ENCODE data around the gene HIPK2. TPM values are rescaled to one million over a fixed set of nuclear protein-coding genes. Genes with fewer than 3 reads are reported as not detected.
A peak's percentile ranks its signal among the peaks of the same experiment; 100 is the strongest.

The HIPK2 gene
- total and polyA plus RNA-seq, 3 experiments from 2014 or later = 1.7 to 22.7 (median 21.2) TPM

DNA sequence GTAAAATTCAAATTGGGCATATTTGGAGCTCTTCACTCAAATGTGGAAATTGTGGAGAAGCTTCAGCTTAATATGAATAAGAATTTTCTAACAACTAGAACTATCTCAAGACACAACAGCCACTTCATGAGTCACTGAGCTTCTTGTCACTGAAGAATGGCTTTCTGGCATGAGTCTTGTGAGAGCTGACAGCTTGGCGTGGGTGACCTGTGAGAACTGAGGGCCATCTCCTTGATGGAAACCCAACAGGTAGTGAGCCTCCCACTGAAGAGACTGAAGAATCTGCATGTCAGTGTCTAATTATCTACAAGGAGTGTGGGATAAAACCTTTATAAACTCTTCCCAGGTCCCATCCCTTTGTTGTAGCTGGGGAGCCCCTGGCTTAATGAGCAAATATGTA, 188.3 kb downstream of the HIPK2 start:
- no peak overlapping the region for H3K4me3 ChIP-seq (ENCODE audit: low read length)
- no peaks in the 10 kb centered on the region for H3K9me3 ChIP-seq (ENCODE audit: low read length)
- Mint-ChIP-seq H3K36me3 (peaks cover 16 to 76% (median 22%) of the 10 kb centered on the region in 3 donors), H3K9me3 (no peaks in the 10 kb centered on the region), H3K4me3 (no peak overlapping the region), H3K4me1 (no peaks in the 10 kb centered on the region), H3K27ac (peak overlapping the region in 1 of 8 donors; percentile 34), H3K27me3 (no peaks in the 10 kb centered on the region)
- H3K27me3 ChIP-seq (ENCODE audit: insufficient read depth, low read length, poor library complexity, severe bottlenecking) = no peaks in the 10 kb centered on the region
- H3K4me1 ChIP-seq (ENCODE audit: insufficient read depth, low read length) = no peaks in the 10 kb centered on the region
- H3K27ac ChIP-seq (ENCODE audit: low read depth, low read length) = no peak overlapping the region
- peaks cover 23% of the 10 kb centered on the region for H3K36me3 ChIP-seq (ENCODE audit: insufficient read depth, low read length)
- DNase-seq = no peak
- CTCF ChIA-PET = interaction anchor here (0.9 to 2.9 kb wide), 3 partner anchors 16 to 158 kb away, joined by 3 to 6 read pairs (median 3); no protein-coding TSS in a partner anchor
- POLR2A ChIA-PET = interaction anchor here (0.7 kb wide), 1 partner anchor 38 kb away, joined by 3 read pairs; no protein-coding TSS in a partner anchor

GRCh38 chr7:139588632-139589031, 189.2 kb downstream of the HIPK2 start:
- Mint-ChIP-seq H3K36me3 (peaks cover 11 to 74% (median 16%) of the 10 kb centered on the region in 3 donors), H3K4me1 (peaks cover 0 to 3% (median 0%) of the 10 kb centered on the region in 3 donors), H3K4me3 (no peak overlapping the region), H3K27ac (peak overlapping the region in 1 of 8 donors; percentile 50), H3K27me3 (no peaks in the 10 kb centered on the region), H3K9me3 (no peaks in the 10 kb centered on the region)
- no peak for DNase-seq
- no peak overlapping the region for H3K4me3 ChIP-seq (ENCODE audit: low read length)
- H3K36me3 ChIP-seq (ENCODE audit: insufficient read depth, low read length) = peaks cover 21% of the 10 kb centered on the region
- ChIA-PET POLR2A (no interaction called here), CTCF (interaction anchor here (1.0 to 2.9 kb wide), 2 partner anchors 17 to 158 kb away, joined by 3 to 6 read pairs; no protein-coding TSS in a partner anchor)
- H3K27me3 ChIP-seq (ENCODE audit: insufficient read depth, low read length, poor library complexity, severe bottlenecking) = no peaks in the 10 kb centered on the region
- no peaks in the 10 kb centered on the region for H3K9me3 ChIP-seq (ENCODE audit: low read length)
- no peaks in the 10 kb centered on the region for H3K4me1 ChIP-seq (ENCODE audit: insufficient read depth, low read length)
- no peak overlapping the region for H3K27ac ChIP-seq (ENCODE audit: low read depth, low read length)

DNA sequence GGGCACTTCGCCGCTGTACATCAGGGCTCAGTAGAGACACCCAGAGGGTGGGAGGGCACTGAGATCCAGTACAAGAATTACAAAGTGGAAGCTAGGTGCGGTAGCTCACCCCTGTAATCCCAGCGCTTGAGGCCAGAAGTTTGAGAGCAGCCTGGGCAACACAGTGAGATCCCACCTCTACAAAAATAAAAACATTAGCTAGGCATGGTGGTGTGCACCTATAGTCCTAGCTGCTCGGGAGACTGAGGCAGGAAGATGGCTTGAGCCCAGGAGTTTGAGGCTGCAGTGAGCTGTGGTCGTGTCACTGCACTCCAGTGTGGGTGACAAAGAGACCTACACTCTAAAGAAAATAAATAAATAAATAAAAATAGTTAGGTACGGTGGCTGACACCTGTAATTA, 190.3 kb downstream of the HIPK2 start:
- Histone ChIP-seq H3K4me3 (ENCODE audit: low read length) (no peak overlapping the region), H3K36me3 (ENCODE audit: insufficient read depth, low read length) (peaks cover 20% of the 10 kb centered on the region), H3K27ac (ENCODE audit: low read depth, low read length) (no peak overlapping the region), H3K27me3 (ENCODE audit: insufficient read depth, low read length, poor library complexity, severe bottlenecking) (no peaks in the 10 kb centered on the region), H3K4me1 (ENCODE audit: insufficient read depth, low read length) (no peaks in the 10 kb centered on the region), H3K9me3 (ENCODE audit: low read length) (no peaks in the 10 kb centered on the region)
- Mint-ChIP-seq H3K27ac (no peak overlapping the region), H3K4me3 (no peak overlapping the region), H3K4me1 (peaks cover 3 to 6% (median 5%) of the 10 kb centered on the region in 3 donors), H3K36me3 (peaks cover 11 to 75% (median 13%) of the 10 kb centered on the region in 3 donors), H3K9me3 (no peaks in the 10 kb centered on the region), H3K27me3 (no peaks in the 10 kb centered on the region)
- no peak for DNase-seq
- CTCF ChIA-PET = interaction anchor here (2.9 kb wide), 1 partner anchor 18 kb away, joined by 6 read pairs; no protein-coding TSS in a partner anchor
- POLR2A ChIA-PET = no interaction called here

DNA sequence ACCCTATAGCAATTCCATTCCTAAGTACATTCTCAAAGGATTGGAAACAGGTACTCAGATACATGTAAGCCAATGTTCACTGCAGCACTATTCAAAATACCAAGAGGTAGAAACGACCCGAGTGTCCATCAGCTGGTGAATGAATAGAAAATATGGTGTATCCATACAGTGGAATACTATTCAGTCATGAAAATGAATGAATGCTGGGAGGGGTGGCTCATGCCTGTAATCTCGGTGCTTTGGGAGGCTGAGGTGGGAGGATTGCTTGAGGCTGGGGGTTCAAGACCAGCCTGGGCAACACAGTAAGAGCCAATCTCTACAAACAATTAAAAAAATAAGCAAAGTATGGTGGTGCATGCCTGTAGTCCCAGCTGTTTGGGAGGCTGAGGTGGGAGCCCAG, 191.5 kb downstream of the HIPK2 start:
- H3K27ac ChIP-seq (ENCODE audit: low read depth, low read length) = no peak overlapping the region
- Mint-ChIP-seq H3K27ac (no peak overlapping the region), H3K36me3 (peaks cover 10 to 75% (median 11%) of the 10 kb centered on the region in 3 donors), H3K4me1 (peaks cover 3 to 6% (median 5%) of the 10 kb centered on the region in 3 donors), H3K4me3 (no peak overlapping the region), H3K9me3 (no peaks in the 10 kb centered on the region), H3K27me3 (no peaks in the 10 kb centered on the region)
- H3K4me3 ChIP-seq (ENCODE audit: low read length) = no peak overlapping the region
- no peaks in the 10 kb centered on the region for H3K27me3 ChIP-seq (ENCODE audit: insufficient read depth, low read length, poor library complexity, severe bottlenecking)
- CTCF ChIA-PET = no interaction called here
- POLR2A ChIA-PET = no interaction called here
- H3K4me1 ChIP-seq (ENCODE audit: insufficient read depth, low read length) = no peaks in the 10 kb centered on the region
- H3K36me3 ChIP-seq (ENCODE audit: insufficient read depth, low read length) = peaks cover 17% of the 10 kb centered on the region
- no peak for DNase-seq
- H3K9me3 ChIP-seq (ENCODE audit: low read length) = no peaks in the 10 kb centered on the region

DNA sequence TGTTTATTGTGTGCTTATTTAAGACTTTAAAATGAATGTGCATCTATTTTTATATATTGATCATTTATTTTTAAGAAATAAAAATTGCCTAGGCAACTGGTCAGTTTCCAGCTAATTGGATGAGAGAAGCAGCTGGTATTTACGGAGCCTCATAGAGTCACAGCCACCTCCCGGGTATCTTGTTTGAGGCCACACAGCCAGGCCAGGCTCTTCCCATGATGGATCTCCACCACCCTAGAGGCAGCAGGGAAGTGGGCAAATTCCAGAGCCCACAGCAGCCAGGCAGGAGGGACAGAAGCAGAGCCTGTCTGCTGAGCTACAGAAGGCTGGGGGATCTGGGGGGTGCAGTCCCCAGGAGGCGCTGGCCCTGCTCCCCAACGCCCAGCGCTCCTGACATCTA, 192.8 kb downstream of the HIPK2 start:
- H3K27me3 Mint-ChIP-seq = no peaks in the 10 kb centered on the region
- H3K4me1 Mint-ChIP-seq = peaks cover 3 to 6% (median 5%) of the 10 kb centered on the region in 3 donors
- ChIA-PET POLR2A (no interaction called here), CTCF (interaction anchor here (1.0 to 1.5 kb wide), 2 partner anchors 19 to 76 kb away, joined by 3 read pairs; no protein-coding TSS in a partner anchor)
- H3K27ac Mint-ChIP-seq = no peak overlapping the region
- Histone ChIP-seq H3K4me3 (ENCODE audit: low read length) (no peak overlapping the region), H3K27ac (ENCODE audit: low read depth, low read length) (no peak overlapping the region), H3K9me3 (ENCODE audit: low read length) (no peaks in the 10 kb centered on the region), H3K36me3 (ENCODE audit: insufficient read depth, low read length) (peaks cover 18% of the 10 kb centered on the region), H3K27me3 (ENCODE audit: insufficient read depth, low read length, poor library complexity, severe bottlenecking) (no peaks in the 10 kb centered on the region), H3K4me1 (ENCODE audit: insufficient read depth, low read length) (no peaks in the 10 kb centered on the region)
- H3K4me3 Mint-ChIP-seq = no peak overlapping the region
- no peaks in the 10 kb centered on the region for H3K9me3 Mint-ChIP-seq
- DNase-seq = no peak
- H3K36me3 Mint-ChIP-seq = peaks cover 8 to 79% (median 11%) of the 10 kb centered on the region in 3 donors

GRCh38 chr7:139583826-139584553, 193.8 kb downstream of the HIPK2 start:
- no peaks in the 10 kb centered on the region for H3K9me3 ChIP-seq (ENCODE audit: low read length)
- Mint-ChIP-seq H3K4me1 (peaks cover 3 to 6% (median 5%) of the 10 kb centered on the region in 3 donors), H3K9me3 (no peaks in the 10 kb centered on the region), H3K27me3 (no peaks in the 10 kb centered on the region), H3K27ac (peak overlapping the region in 1 of 8 donors; percentile 75), H3K4me3 (no peak overlapping the region), H3K36me3 (peaks cover 11 to 76% (median 11%) of the 10 kb centered on the region in 3 donors)
- no peak overlapping the region for H3K4me3 ChIP-seq (ENCODE audit: low read length)
- ChIA-PET POLR2A (no interaction called here), CTCF (interaction anchor here (1.0 to 1.5 kb wide), 2 partner anchors 17 to 75 kb away, joined by 3 read pairs; no protein-coding TSS in a partner anchor)
- no peaks in the 10 kb centered on the region for H3K27me3 ChIP-seq (ENCODE audit: insufficient read depth, low read length, poor library complexity, severe bottlenecking)
- no peak for DNase-seq
- no peak overlapping the region for H3K27ac ChIP-seq (ENCODE audit: low read depth, low read length)
- H3K4me1 ChIP-seq (ENCODE audit: insufficient read depth, low read length) = no peaks in the 10 kb centered on the region
- H3K36me3 ChIP-seq (ENCODE audit: insufficient read depth, low read length) = peaks cover 18% of the 10 kb centered on the region

DNA sequence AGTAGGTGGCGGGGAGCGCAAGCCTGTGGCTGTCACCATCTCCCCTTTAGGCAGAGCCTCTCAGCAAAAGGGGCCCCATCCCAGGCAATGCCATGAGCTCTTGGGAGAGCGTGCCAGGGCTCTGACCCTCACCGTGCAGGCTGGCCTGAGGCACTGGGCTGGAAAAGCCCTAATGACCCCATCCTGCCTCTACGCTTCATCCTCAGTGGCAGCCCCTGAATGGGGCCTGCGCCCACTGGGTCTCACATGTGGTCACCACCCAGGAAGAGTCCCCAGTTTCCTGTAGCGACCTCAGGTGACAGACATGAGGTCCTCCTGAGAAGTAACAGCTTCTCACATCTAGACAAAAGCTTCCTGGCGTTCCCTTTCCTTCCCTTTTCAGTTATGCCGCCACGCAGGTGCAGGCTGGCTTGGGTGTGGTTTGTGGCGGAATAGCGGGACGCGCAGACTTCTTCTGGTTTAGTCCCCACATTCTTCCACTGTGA, 195.1 kb downstream of the HIPK2 start:
- CTCF ChIA-PET = no interaction called here
- Mint-ChIP-seq H3K27me3 (no peaks in the 10 kb centered on the region), H3K9me3 (no peaks in the 10 kb centered on the region), H3K36me3 (peaks cover 11 to 76% (median 13%) of the 10 kb centered on the region in 3 donors), H3K4me3 (no peak overlapping the region), H3K27ac (no peak overlapping the region), H3K4me1 (peaks cover 3 to 6% (median 5%) of the 10 kb centered on the region in 3 donors)
- Histone ChIP-seq H3K4me3 (ENCODE audit: low read length) (no peak overlapping the region), H3K9me3 (ENCODE audit: low read length) (no peaks in the 10 kb centered on the region), H3K4me1 (ENCODE audit: insufficient read depth, low read length) (no peaks in the 10 kb centered on the region), H3K27me3 (ENCODE audit: insufficient read depth, low read length, poor library complexity, severe bottlenecking) (no peaks in the 10 kb centered on the region), H3K36me3 (ENCODE audit: insufficient read depth, low read length) (peaks cover 18% of the 10 kb centered on the region), H3K27ac (ENCODE audit: low read depth, low read length) (no peak overlapping the region)
- POLR2A ChIA-PET = no interaction called here
- no peak for DNase-seq

DNA sequence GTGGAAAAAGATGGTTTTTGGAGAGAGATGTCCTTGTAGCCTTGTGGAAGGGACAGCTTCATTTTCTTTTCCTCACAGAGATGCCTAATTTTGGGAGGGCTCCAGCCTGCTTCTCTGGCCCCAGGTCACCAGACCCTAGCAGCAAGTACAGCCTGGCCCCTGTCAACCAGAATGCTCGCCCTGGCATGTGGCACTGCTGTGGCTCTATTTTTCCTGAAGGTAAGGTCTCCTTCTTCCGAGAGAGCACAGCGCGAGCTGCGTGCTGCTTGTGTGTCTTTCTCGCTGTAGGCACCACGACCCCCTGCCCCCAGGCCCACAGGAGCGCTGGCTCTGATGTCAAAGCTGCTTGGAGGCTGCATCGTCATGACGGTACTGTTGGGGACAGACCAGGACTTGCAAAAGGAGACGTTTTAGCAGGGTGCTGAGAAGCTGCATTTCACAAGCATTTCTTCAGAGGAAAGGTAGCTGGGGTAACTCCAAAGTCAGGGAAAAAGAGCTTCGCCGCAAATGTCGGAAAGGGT, 195.6 kb downstream of the HIPK2 start:
- Mint-ChIP-seq H3K4me1 (peaks cover 3 to 6% (median 5%) of the 10 kb centered on the region in 3 donors), H3K27me3 (no peaks in the 10 kb centered on the region), H3K4me3 (no peak overlapping the region), H3K27ac (no peak overlapping the region), H3K36me3 (peaks cover 11 to 77% (median 15%) of the 10 kb centered on the region in 3 donors), H3K9me3 (no peaks in the 10 kb centered on the region)
- ChIA-PET POLR2A (no interaction called here), CTCF (interaction anchor here (2.4 kb wide), 1 partner anchor 20 kb away, joined by 7 read pairs; no protein-coding TSS in a partner anchor)
- Histone ChIP-seq H3K27ac (ENCODE audit: low read depth, low read length) (no peak overlapping the region), H3K4me3 (ENCODE audit: low read length) (no peak overlapping the region), H3K4me1 (ENCODE audit: insufficient read depth, low read length) (no peaks in the 10 kb centered on the region), H3K9me3 (ENCODE audit: low read length) (no peaks in the 10 kb centered on the region), H3K27me3 (ENCODE audit: insufficient read depth, low read length, poor library complexity, severe bottlenecking) (no peaks in the 10 kb centered on the region), H3K36me3 (ENCODE audit: insufficient read depth, low read length) (peaks cover 18% of the 10 kb centered on the region)
- DNase-seq = no peak
